Measurements from ENCODE around the gene CHKA.

- TF ChIP-seq CTCF (IDR thresholded peaks at IDR 0.05; ENCODE audit: borderline replicate concordance, extremely low read depth, low read length, poor library complexity, severe bottlenecking) (no peak), EZH2 (IDR thresholded peaks at IDR 0.05; ENCODE audit: borderline replicate concordance, low read depth, low read length, severe bottlenecking) (no peak)
Measured at GRCh38 chr11:68166969-68167368, 45.8 kb upstream of the CHKA start.

All from DND-41 (cell line).